ENCODE data around the gene IL10RA. TPM values are rescaled to one million over a fixed set of nuclear protein-coding genes. Genes with fewer than 3 reads are reported as not detected.
A peak's percentile ranks its signal among the peaks of the same experiment; 100 is the strongest.

Gene IL10RA
- total and polyA plus RNA-seq, 10 donors, result 32.9 to 239 (median 156) TPM

DNA sequence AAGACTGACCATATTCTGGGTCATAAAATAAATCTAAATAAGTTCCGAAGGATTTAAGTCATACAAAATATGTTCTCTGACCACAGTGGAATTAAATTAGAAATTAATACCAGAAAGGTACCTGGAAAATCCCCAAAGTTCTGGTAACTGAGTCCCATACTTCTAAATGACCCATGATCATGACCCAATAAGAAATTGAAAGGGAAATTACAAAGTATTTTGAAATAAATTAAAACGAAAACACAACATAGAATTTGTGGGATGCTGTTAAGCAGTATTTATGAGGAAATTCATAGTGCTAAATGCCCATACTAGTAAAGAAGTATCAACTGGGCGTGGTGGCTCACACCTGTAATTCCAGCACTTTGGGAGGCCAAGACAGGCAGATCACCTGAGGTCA lies 23.4 kb upstream of the IL10RA start:
- Histone ChIP-seq H3K9me3 (peaks cover 0 to 20% (median 13%) of the 10 kb centered on the region in 8 donors), H3K4me1 (peaks cover 0 to 23% (median 2%) of the 10 kb centered on the region in 6 donors), H3K4me3 (no peak overlapping the region), H3K36me3 (no peaks in the 10 kb centered on the region), H3K27ac (no peak overlapping the region), H3K27me3 (replicated peaks in 1 of 7) (no peaks in the 10 kb centered on the region)
- WGBS, 5 donors, result 88 to 94% (median 90%) methylated on average over 3 of the region's 3 CpGs
- TF ChIP-seq POLR2AphosphoS5 (IDR thresholded peaks at IDR 0.05) (no peak), POLR2A (IDR thresholded peaks at IDR 0.05) (no peak)
- TF ChIP-seq, protein P1, sequence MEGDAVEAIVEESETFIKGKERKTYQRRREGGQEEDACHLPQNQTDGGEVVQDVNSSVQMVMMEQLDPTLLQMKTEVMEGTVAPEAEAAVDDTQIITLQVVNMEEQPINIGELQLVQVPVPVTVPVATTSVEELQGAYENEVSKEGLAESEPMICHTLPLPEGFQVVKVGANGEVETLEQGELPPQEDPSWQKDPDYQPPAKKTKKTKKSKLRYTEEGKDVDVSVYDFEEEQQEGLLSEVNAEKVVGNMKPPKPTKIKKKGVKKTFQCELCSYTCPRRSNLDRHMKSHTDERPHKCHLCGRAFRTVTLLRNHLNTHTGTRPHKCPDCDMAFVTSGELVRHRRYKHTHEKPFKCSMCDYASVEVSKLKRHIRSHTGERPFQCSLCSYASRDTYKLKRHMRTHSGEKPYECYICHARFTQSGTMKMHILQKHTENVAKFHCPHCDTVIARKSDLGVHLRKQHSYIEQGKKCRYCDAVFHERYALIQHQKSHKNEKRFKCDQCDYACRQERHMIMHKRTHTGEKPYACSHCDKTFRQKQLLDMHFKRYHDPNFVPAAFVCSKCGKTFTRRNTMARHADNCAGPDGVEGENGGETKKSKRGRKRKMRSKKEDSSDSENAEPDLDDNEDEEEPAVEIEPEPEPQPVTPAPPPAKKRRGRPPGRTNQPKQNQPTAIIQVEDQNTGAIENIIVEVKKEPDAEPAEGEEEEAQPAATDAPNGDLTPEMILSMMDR (IDR thresholded peaks at IDR 0.05 in 8 of 11, conservative IDR thresholded peaks at IDR 0.05 in 3 of 11), result no peak
- DNase-seq, result no peak
- intact Hi-C loops (cut with DNase I; ENCODE audit: low total_unique reads), result no loop called here

DNA sequence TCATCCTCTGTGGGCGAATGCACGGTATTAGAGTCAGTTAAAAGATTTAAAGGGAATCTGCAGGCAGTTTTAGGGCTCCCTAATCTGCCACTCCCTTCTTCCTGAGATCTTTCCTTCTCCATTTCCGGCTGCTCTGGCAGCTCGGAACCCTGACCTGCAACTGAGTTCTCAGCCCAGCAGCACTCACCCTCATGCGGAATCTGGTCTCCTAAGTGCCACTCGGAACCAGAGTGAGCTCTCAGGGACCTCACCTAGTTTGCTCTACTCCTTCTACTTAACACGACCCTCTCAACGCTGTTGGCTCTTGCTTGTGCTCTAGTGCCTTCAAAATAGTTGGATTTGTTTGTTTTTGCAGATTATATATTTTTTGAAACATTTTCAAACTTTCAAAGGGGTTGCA lies 19.3 kb upstream of the IL10RA start:
- no peaks in the 10 kb centered on the region for H3K27me3 ChIP-seq (replicated peaks in 1 of 7)
- TF ChIP-seq POLR2AphosphoS5 (IDR thresholded peaks at IDR 0.05) (no peak), POLR2A (IDR thresholded peaks at IDR 0.05) (no peak)
- TF ChIP-seq, protein P1 (IDR thresholded peaks at IDR 0.05 in 8 of 11, conservative IDR thresholded peaks at IDR 0.05 in 3 of 11), result no peak
- no peaks in the 10 kb centered on the region for H3K36me3 ChIP-seq
- no peak for DNase-seq
- intact Hi-C loops (cut with DNase I; ENCODE audit: low total_unique reads), result no loop called here
- H3K4me3 ChIP-seq, result no peak overlapping the region
- no peak overlapping the region for H3K27ac ChIP-seq
- H3K4me1 ChIP-seq, result peaks cover 9 to 35% (median 20%) of the 10 kb centered on the region in 6 donors
- 73 to 87% (median 78%) methylated on average over 8 of the region's 8 CpGs for WGBS, 5 donors
- no peaks in the 10 kb centered on the region for H3K9me3 ChIP-seq

- intact Hi-C loops (cut with DNase I; ENCODE audit: low total_unique reads), result no loop called here
- TF ChIP-seq, protein P1 (IDR thresholded peaks at IDR 0.05 in 8 of 11, conservative IDR thresholded peaks at IDR 0.05 in 3 of 11), result no peak
- no peak for TF ChIP-seq POLR2A (IDR thresholded peaks at IDR 0.05)
- no peak for TF ChIP-seq POLR2AphosphoS5 (IDR thresholded peaks at IDR 0.05)
- WGBS, 5 donors, result 89 to 94% (median 90%) methylated on average over 5 of the region's 5 CpGs
- Histone ChIP-seq H3K27ac (peak overlapping the region in 1 of 8 donors; percentile 32), H3K4me1 (peaks cover 9 to 59% (median 40%) of the 10 kb centered on the region in 6 donors), H3K4me3 (no peak overlapping the region), H3K27me3 (replicated peaks in 1 of 7) (no peaks in the 10 kb centered on the region), H3K36me3 (no peaks in the 10 kb centered on the region), H3K9me3 (no peaks in the 10 kb centered on the region)
- DNase-seq, result no peak
Observed at GRCh38 chr11:117969160-117969991, 16.8 kb upstream of the IL10RA start.

DNA sequence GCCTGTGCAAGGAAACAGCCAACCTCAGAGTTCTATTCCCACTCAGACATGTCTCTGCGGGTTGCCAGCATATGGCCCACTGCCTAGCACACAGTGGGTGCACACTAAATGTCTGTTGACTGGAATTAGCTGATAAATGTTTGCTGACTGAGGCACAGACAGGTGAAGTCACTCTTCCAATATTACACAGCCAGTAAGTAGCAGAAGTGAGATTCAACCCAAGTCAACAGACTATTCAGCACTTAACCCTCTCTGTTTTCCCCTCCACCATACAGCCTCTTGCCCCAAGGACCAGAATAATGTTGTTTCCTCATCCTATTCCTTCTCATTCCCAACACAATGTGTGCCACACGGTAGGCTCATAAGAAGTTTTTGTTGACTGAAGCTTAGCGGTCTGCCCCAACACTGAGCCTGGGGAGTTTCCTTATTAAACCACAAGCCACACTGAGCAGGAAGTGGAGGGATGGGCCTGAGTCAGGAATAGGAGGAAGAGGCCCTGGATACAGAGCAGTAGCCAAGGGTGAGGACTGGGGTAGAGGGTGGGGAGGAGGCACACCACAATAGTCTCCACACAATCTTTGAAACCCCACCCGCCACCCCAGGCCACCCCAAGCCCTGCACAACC lies 15.7 kb upstream of the IL10RA start:
- no peak for TF ChIP-seq POLR2A (IDR thresholded peaks at IDR 0.05)
- TF ChIP-seq, protein P1 (IDR thresholded peaks at IDR 0.05 in 8 of 11, conservative IDR thresholded peaks at IDR 0.05 in 3 of 11), result no peak
- TF ChIP-seq POLR2AphosphoS5 (IDR thresholded peaks at IDR 0.05), result peak in 1 of 3 donors; percentile 47
- H3K27me3 ChIP-seq (replicated peaks in 1 of 7), result no peaks in the 10 kb centered on the region
- no peaks in the 10 kb centered on the region for H3K36me3 ChIP-seq
- peak overlapping the region in 4 of 8 donors; percentile 15 to 62 (median 30) for H3K27ac ChIP-seq
- intact Hi-C loops (cut with DNase I; ENCODE audit: low total_unique reads), result no loop called here
- no peak overlapping the region for H3K4me3 ChIP-seq
- WGBS, 5 donors, result 40 to 51% (median 42%) methylated on average over 4 of the region's 4 CpGs
- H3K9me3 ChIP-seq, result no peaks in the 10 kb centered on the region
- peaks cover 9 to 68% (median 45%) of the 10 kb centered on the region in 6 donors for H3K4me1 ChIP-seq
- DNase-seq, result peak; percentile 66

Data from spleen (tissue), 11 donors.